Esophagus (tissue), 2 donors: ENCODE results near the gene TERB1. TPM values are rescaled to one million over a fixed set of nuclear protein-coding genes. Genes with fewer than 3 reads are reported as not detected.

Experiments
- H3K27ac ChIP-seq, 2 donors: one replicate each; pipeline ENCODE4 v1.5.1; 2013; ENCODE audit warnings: low read depth in 2 of 2, mild to moderate bottlenecking in 2 of 2, inconsistent platforms in 1 of 2, low read length in 1 of 2, moderate library complexity in 1 of 2
- H3K27me3 ChIP-seq, 2 donors: one replicate each; pipeline ENCODE4 v1.6.1; 2013; ENCODE audit warnings: low read length in 2 of 2, control low read depth in 1 of 2, mild to moderate bottlenecking in 1 of 2; ENCODE audit not compliant: insufficient read depth in 2 of 2, control insufficient read depth in 1 of 2
- H3K36me3 ChIP-seq, 2 donors: one replicate each; pipeline ENCODE4 v1.6.1; 2013; ENCODE audit warnings: low read length in 1 of 2; ENCODE audit not compliant: control insufficient read depth in 2 of 2, insufficient read depth in 2 of 2
- H3K4me1 ChIP-seq, 2 donors: one replicate each; pipeline ENCODE4 v1.6.1; 2013; ENCODE audit warnings: low read length in 1 of 2; ENCODE audit not compliant: control insufficient read depth in 2 of 2, insufficient read depth in 2 of 2
- H3K4me3 ChIP-seq, 2 donors: one replicate each; pipeline ENCODE4 v1.5.1; 2013; ENCODE audit warnings: low read length in 2 of 2, mild to moderate bottlenecking in 2 of 2, low read depth in 1 of 2, moderate library complexity in 1 of 2
- H3K9me3 ChIP-seq, 2 donors: one replicate each; pipeline ENCODE4 v1.6.1; 2013; ENCODE audit warnings: mild to moderate bottlenecking in 2 of 2, low read depth in 1 of 2, low read length in 1 of 2, moderate library complexity in 1 of 2; ENCODE audit not compliant: control insufficient read depth in 2 of 2, insufficient read depth in 1 of 2
- WGBS, 2 donors: extraction: QIAGEN DNeasy Blood & Tissue Kit; methylation state at CpG; one replicate each; pipeline ENCODE4 v1.1.7; 2013; 5-methylcytosine and 5-hydroxymethylcytosine counted together
- polyA plus RNA-seq, 2 donors: library from polyadenylated mRNA; stranded (reverse); fragments of 200-250 nt; gene quantifications; one replicate each; pipeline ENCODE4 v1.2.3, GENCODE V29; 2013
- donor health status: healthy with polysubstance abuse.
- donor health status: Bipolar disorder and iron deficiency.

Gene TERB1
- polyA plus RNA-seq, 2 donors: not detected

- H3K9me3 ChIP-seq: no peaks in the 10 kb centered on the region
- WGBS, 2 donors: 46 to 55% methylated on average over 6 of the region's 6 CpGs
- H3K36me3 ChIP-seq: peaks cover 3% of the 10 kb centered on the region in 2 donors
- H3K4me3 ChIP-seq: peak overlapping the region in 1 of 2 donors; percentile 78
- peaks cover 3 to 8% of the 10 kb centered on the region in 2 donors for H3K4me1 ChIP-seq
- no peaks in the 10 kb centered on the region for H3K27me3 ChIP-seq
- no peak overlapping the region for H3K27ac ChIP-seq
Observed at GRCh38 chr16:66752379-66752778, 49.0 kb downstream of the TERB1 start.

GRCh38 chr16:66751992-66752322 is 49.4 kb downstream of the TERB1 start:
- Histone ChIP-seq H3K36me3 (peaks cover 3% of the 10 kb centered on the region in 2 donors), H3K4me1 (peaks cover 3 to 8% of the 10 kb centered on the region in 2 donors), H3K27me3 (no peaks in the 10 kb centered on the region), H3K9me3 (no peaks in the 10 kb centered on the region), H3K4me3 (peak overlapping the region; percentile 78 to 91), H3K27ac (peak overlapping the region in 1 of 2 donors; percentile 96)
- 34 to 38% methylated on average over 3 of the region's 3 CpGs for whole genome bisulfite sequencing, 2 donors

- peak within 1 kb of the TSS; percentile 93 to 96 for H3K27ac ChIP-seq
- H3K4me3 ChIP-seq: peak within 1 kb of the TSS; percentile 78 to 91
- H3K36me3 ChIP-seq: peaks cover 3% of the 10 kb centered on the region in 2 donors
- H3K4me1 ChIP-seq: peaks cover 3 to 8% of the 10 kb centered on the region in 2 donors
- no peaks in the 10 kb centered on the region for H3K9me3 ChIP-seq
- H3K27me3 ChIP-seq: no peaks in the 10 kb centered on the region
- 1% methylated on average over 56 to 90 of the region's 90 CpGs for WGBS, 2 donors
Observed at GRCh38 chr16:66751303-66751991, 49.9 kb downstream of the TERB1 start, which contains the start of gene DYNC1LI2. Gene DYNC1LI2, minus strand, starts transcription at chr16:66751609. Its CDS starts 18 bp downstream, at chr16:66751591.

GRCh38 chr16:66751053-66751302 is 50.4 kb downstream of the TERB1 start:
- Histone ChIP-seq H3K4me3 (peak overlapping the region; percentile 78 to 91), H3K4me1 (peaks cover 3 to 8% of the 10 kb centered on the region in 2 donors), H3K27ac (peak overlapping the region; percentile 93 to 96), H3K36me3 (peaks cover 5 to 6% of the 10 kb centered on the region in 2 donors), H3K9me3 (no peaks in the 10 kb centered on the region), H3K27me3 (no peaks in the 10 kb centered on the region)
- WGBS, 2 donors: 1% methylated on average over 22 of the region's 22 CpGs

GRCh38 chr16:66750279-66751052 is 50.9 kb downstream of the TERB1 start:
- H3K27ac ChIP-seq: peak overlapping the region; percentile 93 to 96
- H3K27me3 ChIP-seq: no peaks in the 10 kb centered on the region
- peak overlapping the region; percentile 78 to 91 for H3K4me3 ChIP-seq
- no peaks in the 10 kb centered on the region for H3K9me3 ChIP-seq
- WGBS, 2 donors: 12 to 15% methylated on average over 12 of the region's 12 CpGs
- H3K4me1 ChIP-seq: peaks cover 3 to 8% of the 10 kb centered on the region in 2 donors
- H3K36me3 ChIP-seq: peaks cover 5 to 6% of the 10 kb centered on the region in 2 donors

GRCh38 chr16:66746682-66747081 is 54.7 kb downstream of the TERB1 start:
- H3K36me3 ChIP-seq: peaks cover 5 to 9% of the 10 kb centered on the region in 2 donors
- WGBS, 2 donors: 24 to 45% methylated on average over 1 of the region's 1 CpG
- H3K9me3 ChIP-seq: no peaks in the 10 kb centered on the region
- H3K27ac ChIP-seq: no peak overlapping the region
- no peaks in the 10 kb centered on the region for H3K27me3 ChIP-seq
- no peak overlapping the region for H3K4me3 ChIP-seq
- peaks cover 3 to 8% of the 10 kb centered on the region in 2 donors for H3K4me1 ChIP-seq

GRCh38 chr16:66746048-66746447 is 55.3 kb downstream of the TERB1 start:
- H3K9me3 ChIP-seq: no peaks in the 10 kb centered on the region
- WGBS, 2 donors: 82 to 86% methylated on average over 3 of the region's 3 CpGs
- peaks cover 5 to 9% of the 10 kb centered on the region in 2 donors for H3K36me3 ChIP-seq
- no peaks in the 10 kb centered on the region for H3K27me3 ChIP-seq
- H3K27ac ChIP-seq: no peak overlapping the region
- peaks cover 3 to 8% of the 10 kb centered on the region in 2 donors for H3K4me1 ChIP-seq
- H3K4me3 ChIP-seq: no peak overlapping the region

- H3K9me3 ChIP-seq: no peaks in the 10 kb centered on the region
- no peaks in the 10 kb centered on the region for H3K27me3 ChIP-seq
- WGBS, 2 donors: 52 to 55% methylated on average over 10 of the region's 10 CpGs
- H3K27ac ChIP-seq: peak overlapping the region; percentile 80 to 81
- H3K36me3 ChIP-seq: peaks cover 8 to 11% of the 10 kb centered on the region in 2 donors
- H3K4me3 ChIP-seq: no peak overlapping the region
- peaks cover 0 to 4% of the 10 kb centered on the region in 2 donors for H3K4me1 ChIP-seq
Observed at GRCh38 chr16:66741950-66742808, 59.2 kb downstream of the TERB1 start.

- WGBS, 2 donors: 28 to 29% methylated on average over 10 of the region's 10 CpGs
- peaks cover 0 to 4% of the 10 kb centered on the region in 2 donors for H3K4me1 ChIP-seq
- no peaks in the 10 kb centered on the region for H3K27me3 ChIP-seq
- no peak overlapping the region for H3K4me3 ChIP-seq
- H3K9me3 ChIP-seq: no peaks in the 10 kb centered on the region
- peaks cover 8 to 14% of the 10 kb centered on the region in 2 donors for H3K36me3 ChIP-seq
- H3K27ac ChIP-seq: peak overlapping the region; percentile 83
Observed at GRCh38 chr16:66741169-66741900, 60.0 kb downstream of the TERB1 start.
